GM20431 (cell line): ENCODE measurements around the gene RBMS3.

ENCODE experiments used
- in situ Hi-C: fragments of 300-500 bp; cut with MseI, MboI; formaldehyde crosslinking; loops from one replicate; pipeline ENCODE4 v1.15.0; 2020; ENCODE audit warnings: low sequenced_read_pairs; ENCODE audit not compliant: unreplicated experiment

Gene RBMS3

DNA sequence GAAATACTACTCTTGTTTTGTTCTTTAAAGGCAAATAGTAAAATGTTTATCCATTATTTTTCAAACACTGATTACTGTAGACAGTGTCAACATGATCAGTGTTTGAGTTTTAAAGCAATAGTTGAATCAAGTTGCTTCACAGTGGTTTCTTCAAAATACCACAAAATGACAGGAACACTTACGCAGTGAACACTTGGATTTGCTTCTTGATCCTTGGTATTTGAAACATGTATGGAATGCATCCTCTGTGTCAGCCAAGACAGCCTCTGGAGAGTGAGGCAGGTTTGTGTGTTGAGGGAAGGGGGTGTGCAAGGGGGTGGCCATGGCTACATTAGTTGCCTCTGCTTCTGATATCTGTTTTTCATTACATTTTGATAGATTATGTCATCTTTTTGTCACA, 413.0 kb downstream of the RBMS3 start:
- in situ Hi-C loops, result no loop called here

DNA sequence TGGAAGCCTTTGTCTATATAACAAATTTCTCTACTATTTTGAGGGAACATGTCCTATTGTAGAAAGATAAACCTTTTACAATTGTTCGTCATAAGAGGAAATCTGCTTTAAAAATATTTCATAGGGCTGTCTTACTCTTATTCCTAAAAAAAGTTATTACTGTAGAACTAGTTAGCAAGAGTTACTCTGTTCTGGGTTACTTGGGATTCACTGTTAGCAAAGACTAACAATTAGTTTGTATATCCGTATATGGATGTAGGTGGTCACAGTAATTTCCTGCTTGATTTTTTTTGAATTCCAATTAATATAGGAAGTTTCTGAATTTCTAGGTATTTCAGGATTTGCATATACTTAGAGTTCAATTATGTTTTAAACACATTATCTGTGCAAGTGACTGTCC, 413.5 kb downstream of the RBMS3 start:
- in situ Hi-C loops, result no loop called here

GRCh38 chr3:29694783-29695182, 413.9 kb downstream of the RBMS3 start:
- in situ Hi-C loops, result no loop called here

DNA sequence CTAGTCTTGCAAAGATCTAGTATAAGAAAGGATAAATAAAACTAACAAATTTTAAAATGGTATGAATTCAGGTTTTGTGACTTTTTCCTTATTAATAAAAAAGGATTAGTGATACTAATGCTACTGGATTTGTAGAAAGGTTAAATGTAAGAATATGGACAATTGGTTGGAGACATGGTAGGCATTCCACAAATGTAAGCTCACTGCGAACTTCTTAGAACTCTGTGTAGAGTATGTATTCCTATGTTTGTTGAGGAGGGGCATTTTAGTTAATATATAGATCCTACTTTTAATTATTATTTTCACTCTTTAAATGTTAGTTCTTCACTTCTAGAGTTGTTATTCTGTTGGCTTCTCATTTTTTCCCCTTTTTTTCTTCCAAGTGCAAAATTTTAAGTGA, 414.3 kb downstream of the RBMS3 start:
- in situ Hi-C loops, result no loop called here

- in situ Hi-C loops, result no loop called here
Observed at GRCh38 chr3:29695643-29696198, 414.9 kb downstream of the RBMS3 start.

GRCh38 chr3:29696311-29696710, 415.4 kb downstream of the RBMS3 start:
- in situ Hi-C loops, result no loop called here

- in situ Hi-C loops, result no loop called here
Observed at GRCh38 chr3:29697989-29698388, 417.1 kb downstream of the RBMS3 start.

DNA sequence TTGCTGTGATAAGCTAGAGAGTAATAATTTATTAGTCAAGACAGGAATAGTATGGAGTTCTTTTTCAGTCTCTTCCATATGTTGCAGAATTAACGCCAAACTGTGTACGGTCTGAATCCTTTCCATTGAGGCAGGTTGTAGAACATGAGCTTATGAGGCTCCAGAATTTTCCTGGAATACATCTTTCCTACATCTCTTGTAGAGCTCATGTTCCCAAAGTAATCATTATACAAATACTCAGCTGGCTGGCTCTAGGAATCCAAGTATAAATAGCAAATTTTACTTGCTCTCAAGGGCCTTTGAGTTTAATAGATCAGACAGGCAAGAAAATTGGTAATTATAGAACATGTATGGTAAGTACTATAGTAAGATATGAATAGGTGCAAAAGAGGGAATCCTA, 419.4 kb downstream of the RBMS3 start:
- in situ Hi-C loops, result no loop called here

DNA sequence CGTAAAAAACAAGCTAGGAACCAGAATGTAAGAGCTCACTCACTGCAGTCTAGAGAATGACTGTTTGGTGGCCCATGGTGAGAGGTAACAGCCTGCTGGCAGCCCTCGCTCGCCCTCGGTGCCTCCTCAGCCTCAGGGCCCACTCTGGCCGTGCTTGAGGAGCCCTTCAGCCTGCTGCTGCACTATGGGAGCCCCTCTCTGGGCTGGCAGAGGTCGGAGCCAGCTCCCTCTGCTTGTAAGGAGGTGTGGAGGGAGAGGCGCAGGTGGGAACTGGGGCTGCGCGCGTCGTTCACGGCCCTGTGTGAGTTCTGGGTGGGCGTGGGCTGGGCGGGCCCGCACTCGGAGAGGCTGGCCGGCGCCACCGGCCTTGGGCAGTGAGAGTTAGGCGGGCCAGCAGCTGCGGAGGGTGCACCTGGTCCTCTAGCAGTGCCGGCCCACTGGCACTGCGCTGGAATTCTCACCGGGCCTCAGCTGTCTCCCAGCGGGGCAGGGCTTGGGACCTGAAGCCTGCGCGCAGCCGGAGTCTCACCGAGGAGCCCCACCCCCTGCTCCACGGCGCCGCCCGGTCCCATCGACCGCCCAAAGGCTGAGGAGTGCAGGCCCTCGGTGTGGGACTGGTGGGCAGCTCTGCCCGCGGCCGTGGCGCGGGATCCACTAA, 420.6 kb downstream of the RBMS3 start:
- in situ Hi-C loops, result no loop called here

GRCh38 chr3:29705906-29706844, 425.3 kb downstream of the RBMS3 start:
- in situ Hi-C loops, result no loop called here

- in situ Hi-C loops, result no loop called here
Observed at GRCh38 chr3:29708884-29709283, 428.0 kb downstream of the RBMS3 start.

DNA sequence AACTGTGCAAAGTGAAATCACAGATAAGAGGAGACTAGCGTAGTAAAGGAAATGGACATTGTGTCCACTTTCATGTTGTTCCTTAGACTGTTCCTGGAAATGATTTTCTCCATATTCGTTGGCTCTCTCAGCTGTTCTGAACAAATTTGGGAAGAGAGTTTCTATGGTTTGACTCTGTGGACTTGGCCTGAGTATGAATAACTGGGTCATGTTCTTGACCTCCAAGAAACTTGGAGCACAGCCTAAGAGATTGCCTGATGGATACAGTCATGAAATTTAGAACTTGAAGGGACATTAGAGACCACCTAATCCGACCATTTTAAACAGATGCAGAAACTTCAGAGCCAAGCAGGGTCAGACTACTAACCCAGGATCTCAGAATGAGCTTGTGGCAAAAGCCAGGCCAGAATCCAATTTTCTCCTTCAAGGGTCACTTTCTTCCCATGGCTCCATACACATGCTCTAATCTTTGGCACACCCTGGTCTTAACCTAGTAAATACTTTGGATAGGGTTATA, 430.4 kb downstream of the RBMS3 start:
- in situ Hi-C loops, result no loop called here

GRCh38 chr3:29716213-29716612, 435.3 kb downstream of the RBMS3 start:
- in situ Hi-C loops, result no loop called here

- in situ Hi-C loops, result no loop called here
Observed at GRCh38 chr3:29718661-29719065, 437.8 kb downstream of the RBMS3 start.

- in situ Hi-C loops, result no loop called here
Observed at GRCh38 chr3:29720665-29721064, 439.8 kb downstream of the RBMS3 start.

GRCh38 chr3:29721789-29722188, 440.9 kb downstream of the RBMS3 start:
- in situ Hi-C loops, result no loop called here

- in situ Hi-C loops, result no loop called here
Observed at GRCh38 chr3:29731050-29731449, 450.2 kb downstream of the RBMS3 start.

DNA sequence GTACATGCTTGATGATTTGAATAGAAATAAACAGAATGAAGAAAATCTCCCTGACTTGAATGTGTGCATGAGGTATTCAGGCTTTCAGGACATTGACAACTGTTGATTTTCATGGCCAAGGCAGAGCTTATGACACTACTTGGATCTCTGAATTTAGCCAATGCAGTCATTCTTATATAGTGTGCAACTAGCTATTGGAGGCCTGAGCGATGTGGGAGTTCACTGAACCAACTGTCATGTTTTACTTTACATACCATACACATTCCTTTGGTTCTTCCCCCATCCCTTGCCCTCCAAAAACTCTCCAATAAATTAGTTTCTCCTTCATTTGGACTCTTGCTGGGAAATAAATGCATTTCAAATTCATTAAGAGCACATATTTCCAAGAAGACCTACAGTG, 460.4 kb downstream of the RBMS3 start:
- in situ Hi-C loops, result no loop called here

- in situ Hi-C loops, result no loop called here
Observed at GRCh38 chr3:29745232-29745870, 464.5 kb downstream of the RBMS3 start.

DNA sequence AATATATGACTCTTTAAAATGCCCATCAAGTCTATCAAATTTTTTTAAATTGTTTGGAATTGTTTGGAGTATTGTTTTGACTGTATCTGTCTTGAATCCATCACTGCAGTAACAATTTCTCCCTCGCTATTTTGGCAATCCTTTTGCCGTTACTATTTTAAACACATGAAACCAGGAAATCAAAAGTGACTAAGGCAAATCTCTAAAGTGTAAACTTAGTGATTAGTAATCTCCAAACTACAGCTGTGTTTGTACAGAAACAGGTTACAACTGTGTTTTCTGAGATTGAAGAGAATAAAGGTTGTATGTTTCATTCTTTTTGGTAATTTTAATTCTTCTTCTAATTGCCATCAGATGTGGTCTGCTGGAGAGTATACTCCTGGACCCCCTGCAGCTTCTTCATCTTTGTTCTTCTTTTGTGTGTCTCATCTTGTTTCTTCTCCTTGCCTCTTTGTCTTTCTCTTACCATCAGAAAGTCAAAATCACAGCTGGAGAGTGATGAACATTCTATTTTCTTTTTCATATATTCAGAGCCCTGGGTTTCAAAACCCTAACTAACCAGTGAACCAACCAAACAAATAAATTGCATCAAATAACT, 465.4 kb downstream of the RBMS3 start:
- in situ Hi-C loops, result no loop called here
